Stimulated activated CD4-positive, alpha-beta T cell treated with anti-CD3 and anti-CD28 coated beads, TNF-alpha, amount 100 ng/mL, for 1 hour (primary cell): Measurements from ENCODE around the gene PRKCB.

Experiments used
- DNase-seq, 3 donors: peaks; one replicate each; pipeline ENCODE4 v3.0.0-alpha.2; 2020; ENCODE audit warnings: low read depth in 3 of 3, low spot score in 1 of 3

PRKCB gene

GRCh38 chr16:23962001-23962400, 126.2 kb downstream of the PRKCB start:
- DNase-seq: no peak

- no peak for DNase-seq
Measured at GRCh38 chr16:23964136-23964535, 128.4 kb downstream of the PRKCB start.

GRCh38 chr16:23965137-23965733, 129.5 kb downstream of the PRKCB start:
- DNase-seq: no peak

- no peak for DNase-seq
Measured at GRCh38 chr16:23966597-23967394, 131.0 kb downstream of the PRKCB start.

GRCh38 chr16:23967775-23968174, 132.0 kb downstream of the PRKCB start:
- DNase-seq: no peak

GRCh38 chr16:23968176-23968575, 132.4 kb downstream of the PRKCB start:
- no peak for DNase-seq

- no peak for DNase-seq
Measured at GRCh38 chr16:23969468-23970297, 133.9 kb downstream of the PRKCB start.

GRCh38 chr16:23974223-23974622, 138.4 kb downstream of the PRKCB start:
- DNase-seq: no peak

GRCh38 chr16:23975293-23975692, 139.5 kb downstream of the PRKCB start:
- no peak for DNase-seq

- DNase-seq: no peak
Measured at GRCh38 chr16:23976091-23976490, 140.3 kb downstream of the PRKCB start.

- DNase-seq: no peak
Measured at GRCh38 chr16:23976524-23976923, 140.7 kb downstream of the PRKCB start.

- no peak for DNase-seq
Measured at GRCh38 chr16:23979441-23979840, 143.7 kb downstream of the PRKCB start.

- DNase-seq: no peak
Measured at GRCh38 chr16:23979982-23980381, 144.2 kb downstream of the PRKCB start.

GRCh38 chr16:23981429-23982399, 145.9 kb downstream of the PRKCB start:
- DNase-seq: no peak

- no peak for DNase-seq
Measured at GRCh38 chr16:23986455-23986854, 150.7 kb downstream of the PRKCB start.

- DNase-seq: no peak
Measured at GRCh38 chr16:23987443-23987842, 151.7 kb downstream of the PRKCB start.

- DNase-seq: no peak
Measured at GRCh38 chr16:23990507-23990906, 154.7 kb downstream of the PRKCB start.

- no peak for DNase-seq
Measured at GRCh38 chr16:23991066-23991465, 155.3 kb downstream of the PRKCB start.

- DNase-seq: no peak
Measured at GRCh38 chr16:23994615-23995014, 158.8 kb downstream of the PRKCB start.

- DNase-seq: no peak
Measured at GRCh38 chr16:23996258-23996955, 160.6 kb downstream of the PRKCB start.
